Measurements from ENCODE around the gene GUCA2B. TPM values are rescaled to one million over a fixed set of nuclear protein-coding genes. Genes with fewer than 3 reads are reported as not detected.

GUCA2B gene
- total RNA-seq, 6 experiments from 2014 or later = not detected

- Mint-ChIP-seq H3K36me3 (ENCODE audit: low read depth) (peaks cover 11% of the 10 kb centered on the region), H3K4me1 (ENCODE audit: low read depth) (peaks cover 13% of the 10 kb centered on the region), H3K27me3 (ENCODE audit: insufficient read depth) (peaks cover 38% of the 10 kb centered on the region), H3K9me3 (peaks cover 20% of the 10 kb centered on the region), H3K27ac (no peak overlapping the region), H3K4me3 (no peak overlapping the region)
- TF ChIP-seq, protein P1, sequence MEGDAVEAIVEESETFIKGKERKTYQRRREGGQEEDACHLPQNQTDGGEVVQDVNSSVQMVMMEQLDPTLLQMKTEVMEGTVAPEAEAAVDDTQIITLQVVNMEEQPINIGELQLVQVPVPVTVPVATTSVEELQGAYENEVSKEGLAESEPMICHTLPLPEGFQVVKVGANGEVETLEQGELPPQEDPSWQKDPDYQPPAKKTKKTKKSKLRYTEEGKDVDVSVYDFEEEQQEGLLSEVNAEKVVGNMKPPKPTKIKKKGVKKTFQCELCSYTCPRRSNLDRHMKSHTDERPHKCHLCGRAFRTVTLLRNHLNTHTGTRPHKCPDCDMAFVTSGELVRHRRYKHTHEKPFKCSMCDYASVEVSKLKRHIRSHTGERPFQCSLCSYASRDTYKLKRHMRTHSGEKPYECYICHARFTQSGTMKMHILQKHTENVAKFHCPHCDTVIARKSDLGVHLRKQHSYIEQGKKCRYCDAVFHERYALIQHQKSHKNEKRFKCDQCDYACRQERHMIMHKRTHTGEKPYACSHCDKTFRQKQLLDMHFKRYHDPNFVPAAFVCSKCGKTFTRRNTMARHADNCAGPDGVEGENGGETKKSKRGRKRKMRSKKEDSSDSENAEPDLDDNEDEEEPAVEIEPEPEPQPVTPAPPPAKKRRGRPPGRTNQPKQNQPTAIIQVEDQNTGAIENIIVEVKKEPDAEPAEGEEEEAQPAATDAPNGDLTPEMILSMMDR (IDR thresholded peaks at IDR 0.05) = no peak
- DNase-seq = no peak
These were observed 9.9 kb downstream of the GUCA2B start for GRCh38 chr1:42163114-42163513.

DNA sequence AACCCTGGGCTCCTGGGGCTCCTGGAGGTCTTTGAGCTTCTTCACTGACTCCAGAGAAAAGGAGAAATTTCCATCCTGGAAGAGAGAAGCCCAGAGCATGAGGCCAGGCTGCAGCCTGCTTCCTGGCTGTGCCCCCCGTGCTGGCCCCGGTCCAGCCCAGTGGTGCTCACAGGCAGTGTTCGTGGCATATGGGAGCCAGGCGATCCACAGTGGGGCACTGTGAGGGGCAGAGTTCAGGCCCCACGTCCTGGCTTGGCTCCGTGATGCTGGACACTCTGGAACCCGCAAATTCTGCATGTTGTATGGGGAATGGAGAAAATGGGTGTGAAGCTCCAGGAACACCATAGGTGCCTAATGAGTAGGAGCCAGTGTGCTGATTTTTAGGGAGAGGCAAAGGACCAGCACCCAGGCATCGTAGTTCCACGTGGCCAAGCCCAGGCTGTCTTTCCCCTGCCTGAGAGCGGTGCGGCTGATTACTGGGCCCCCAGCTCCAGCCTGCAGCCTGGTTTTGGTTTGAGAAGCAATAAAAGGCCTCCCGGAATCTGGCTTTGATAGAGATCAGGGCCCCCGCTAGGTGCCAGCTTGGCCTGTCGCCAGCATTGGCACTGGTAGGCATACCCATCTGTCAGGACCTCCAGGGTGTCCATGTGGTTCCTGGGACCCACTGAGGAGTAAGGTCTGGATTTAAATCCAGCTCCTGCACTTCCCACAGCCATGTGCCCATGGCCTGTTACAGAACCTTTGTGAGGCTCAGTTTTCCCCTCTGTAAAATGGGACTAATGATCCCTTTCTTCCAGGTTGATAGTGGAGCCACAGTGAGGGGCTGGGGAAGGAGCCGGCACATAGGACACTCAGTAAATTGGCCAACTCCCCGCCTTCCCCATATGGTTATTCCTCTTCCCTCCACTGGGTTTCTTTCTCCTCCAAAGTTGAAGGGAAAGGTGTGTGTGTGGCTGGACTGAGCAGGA lies 10.6 kb downstream of the GUCA2B start:
- H3K27ac Mint-ChIP-seq = no peak overlapping the region
- DNase-seq = no peak
- peaks cover 13% of the 10 kb centered on the region for H3K4me1 Mint-ChIP-seq (ENCODE audit: low read depth)
- TF ChIP-seq, protein P1 (IDR thresholded peaks at IDR 0.05) = no peak
- H3K36me3 Mint-ChIP-seq (ENCODE audit: low read depth) = peaks cover 11% of the 10 kb centered on the region
- H3K9me3 Mint-ChIP-seq = peaks cover 20% of the 10 kb centered on the region
- peaks cover 38% of the 10 kb centered on the region for H3K27me3 Mint-ChIP-seq (ENCODE audit: insufficient read depth)
- H3K4me3 Mint-ChIP-seq = no peak overlapping the region

DNA sequence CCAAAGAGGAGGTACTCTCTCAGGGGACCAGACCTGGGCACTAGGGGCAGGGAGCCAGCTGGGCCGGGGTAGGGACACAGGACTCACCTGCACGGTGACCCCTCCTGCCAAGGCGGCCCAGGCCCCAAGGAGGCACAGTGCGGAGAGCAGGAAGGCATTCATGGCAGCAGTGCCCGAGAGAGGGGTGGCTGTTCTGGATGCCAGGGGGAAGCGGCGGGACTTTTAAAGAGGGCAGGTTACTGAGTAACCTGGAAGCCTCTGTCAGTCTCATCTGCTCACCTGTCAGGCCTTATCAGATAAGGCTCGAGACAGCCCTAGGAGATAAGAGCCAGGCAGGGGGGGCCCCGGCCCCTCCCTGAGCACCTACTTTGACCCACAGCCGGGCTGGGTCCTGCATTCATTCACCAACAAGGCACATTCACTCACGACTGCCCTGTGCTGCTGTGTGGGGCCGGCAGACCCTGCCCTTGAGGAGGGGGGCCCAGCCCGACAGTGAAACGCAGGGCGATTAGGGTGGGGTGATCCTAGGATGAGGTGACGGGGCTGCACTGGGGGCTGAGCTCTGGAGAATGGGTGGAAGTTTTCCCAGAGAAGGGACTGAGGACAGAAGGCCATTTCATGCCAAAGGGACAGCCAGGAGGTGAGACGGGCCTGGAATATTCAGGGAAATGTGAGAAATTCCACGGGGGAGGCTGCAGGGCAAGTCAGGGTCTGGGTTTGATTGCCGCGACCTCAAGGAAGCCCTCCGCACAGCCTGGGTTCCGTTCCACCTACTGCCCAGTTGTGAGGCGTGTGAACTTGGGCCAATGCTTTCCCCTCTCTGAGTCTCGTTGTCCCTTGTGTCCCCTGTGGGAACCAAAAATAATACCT lies 11.6 kb downstream of the GUCA2B start, which contains the start of gene GUCA2A:
GUCA2A (minus strand) TSS at position 195 of the 870 bp plus-strand sequence; CDS start at position 162, 33 bp downstream.
- peaks cover 34% of the 10 kb centered on the region for H3K27me3 Mint-ChIP-seq (ENCODE audit: insufficient read depth)
- TF ChIP-seq, protein P1 (IDR thresholded peaks at IDR 0.05) = no peak
- H3K4me1 Mint-ChIP-seq (ENCODE audit: low read depth) = peaks cover 13% of the 10 kb centered on the region
- peaks cover 20% of the 10 kb centered on the region for H3K9me3 Mint-ChIP-seq
- H3K27ac Mint-ChIP-seq = no peak within 1 kb of the TSS
- DNase-seq = no peak
- H3K4me3 Mint-ChIP-seq = no peak within 1 kb of the TSS
- H3K36me3 Mint-ChIP-seq (ENCODE audit: low read depth) = peaks cover 11% of the 10 kb centered on the region

DNA sequence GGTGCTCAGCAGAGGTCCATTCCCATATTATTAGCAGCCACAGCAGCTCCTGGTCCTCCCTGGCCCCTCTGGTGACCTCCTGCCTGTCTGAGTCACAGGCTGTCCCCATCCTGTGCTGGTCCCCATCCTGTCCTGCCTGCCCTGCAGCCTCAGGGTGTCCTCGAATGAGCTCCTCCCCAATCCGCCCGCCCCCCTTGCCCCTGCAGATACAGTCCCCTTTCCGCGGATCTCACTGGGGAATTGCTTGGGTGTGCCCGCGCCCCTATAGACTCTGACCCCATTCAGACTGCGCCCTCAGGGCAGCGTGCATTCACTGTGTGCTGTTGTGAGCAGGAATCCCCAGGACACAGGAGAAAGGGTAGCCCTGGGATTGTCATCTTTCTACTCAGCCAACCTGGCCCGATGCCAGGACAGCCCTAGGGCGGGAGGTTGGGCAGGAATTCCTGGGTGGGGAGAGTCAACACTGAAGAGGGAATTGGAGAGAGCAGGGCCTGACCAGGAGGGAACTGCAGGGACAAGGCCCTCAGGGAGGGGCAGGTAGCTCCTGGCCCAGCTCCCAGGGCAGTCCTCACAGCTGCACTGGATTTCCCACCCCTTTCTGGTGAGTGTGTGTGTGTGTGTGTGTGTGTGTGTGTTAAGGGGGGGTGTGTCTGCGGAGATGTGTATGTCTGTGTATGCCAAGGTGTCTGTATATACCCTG lies 12.5 kb downstream of the GUCA2B start:
- DNase-seq = peak; percentile 79
- Mint-ChIP-seq H3K27ac (no peak overlapping the region), H3K27me3 (ENCODE audit: insufficient read depth) (peaks cover 33% of the 10 kb centered on the region), H3K36me3 (ENCODE audit: low read depth) (peaks cover 9% of the 10 kb centered on the region), H3K9me3 (peaks cover 16% of the 10 kb centered on the region), H3K4me3 (no peak overlapping the region), H3K4me1 (ENCODE audit: low read depth) (peaks cover 13% of the 10 kb centered on the region)
- TF ChIP-seq, protein P1 (IDR thresholded peaks at IDR 0.05) = no peak
